WTC11 (cell line): ENCODE measurements around the gene ENPP6. TPM values are rescaled to one million over a fixed set of nuclear protein-coding genes. Genes with fewer than 3 reads are reported as not detected.
A peak's percentile ranks its signal among the peaks of the same experiment; 100 is the strongest.
"Not testable (repeated sequence)": the region's sequence is repeated elsewhere in the genome, so short reads cannot be mapped to it uniquely, and the experiment has no call there.

Experiments used
- ATAC-seq: fragments of 200-7000 bp; cut with Tn5 transposase; 2 replicates; pipeline ENCODE4 v1.10.0; 2021; ENCODE audit warnings: mild to moderate bottlenecking, moderate library complexity
- CTCF ChIA-PET: fragments of 300-600 bp; sonication (Branson Sonifier 250); formaldehyde crosslinking; loops from one replicate; lab custom pipeline; 2021; ENCODE audit warnings: antibody characterized with exemption; lab: Charles Lee
- POLR2A ChIA-PET: fragments of 350-600 bp; sonication (Branson Sonifier 250); formaldehyde crosslinking; loops from one replicate; lab custom pipeline; 2021; ENCODE audit warnings: antibody characterized with exemption; lab: Charles Lee
- DNase-seq: peaks from one replicate; pipeline ENCODE4 v3.0.0; 2021; ENCODE audit warnings: low spot score
- H3K27ac Mint-ChIP-seq: 2 replicates; pipeline ENCODE4 v1.8.0; 2021; ENCODE audit warnings: mixed read lengths
- H3K27me3 Mint-ChIP-seq: 2 replicates; pipeline ENCODE4 v1.8.0; 2021; ENCODE audit warnings: low read depth, mild to moderate bottlenecking, moderate library complexity, mixed read lengths
- H3K36me3 Mint-ChIP-seq: 2 replicates; pipeline ENCODE4 v1.8.0; 2021; ENCODE audit warnings: mixed read lengths
- H3K4me1 Mint-ChIP-seq: 2 replicates; pipeline ENCODE4 v1.8.0; 2022; ENCODE audit warnings: mixed read lengths
- H3K4me3 Mint-ChIP-seq: 2 replicates; pipeline ENCODE4 v1.8.0; 2021; ENCODE audit warnings: mild to moderate bottlenecking, moderate library complexity, mixed read lengths
- H3K9me3 Mint-ChIP-seq: 2 replicates; pipeline ENCODE4 v1.8.0; 2021; ENCODE audit warnings: mixed read lengths
- ATF1 ChIP-seq: sonication (generic); formaldehyde crosslinking; IDR thresholded peaks from 2 replicates; pipeline ENCODE4 v1.8.1; 2023; ENCODE audit warnings: mild to moderate bottlenecking, moderate library complexity, missing genetic modification reagents
- CREM ChIP-seq: sonication (generic); formaldehyde crosslinking; IDR thresholded peaks from 2 replicates; pipeline ENCODE4 v1.8.1; 2022; ENCODE audit warnings: mild to moderate bottlenecking, missing genetic modification reagents, moderate library complexity
- CTCF ChIP-seq: fragments of 200-600 bp; IDR thresholded peaks from 2 replicates; pipeline ENCODE4 v1.8.0; 2022; ENCODE audit warnings: antibody characterized with exemption
- ESRRA ChIP-seq: sonication (generic); formaldehyde crosslinking; IDR thresholded peaks from 2 replicates; pipeline ENCODE4 v1.8.1; 2022; ENCODE audit warnings: mild to moderate bottlenecking, missing genetic modification reagents, borderline replicate concordance
- HMGA2 ChIP-seq: fragments of 250-450 bp; sonication (Bioruptor Pico); IDR thresholded peaks from 2 replicates; pipeline ENCODE4 v1.4.0; 2021; ENCODE audit warnings: mild to moderate bottlenecking, moderate library complexity
- IRF1 ChIP-seq: sonication (generic); formaldehyde crosslinking; IDR thresholded peaks from 2 replicates; pipeline ENCODE4 v1.8.0; 2023; ENCODE audit warnings: missing genetic modification reagents
- MAX ChIP-seq: sonication (generic); formaldehyde crosslinking; IDR thresholded peaks from 2 replicates; pipeline ENCODE4 v1.8.0; 2022; ENCODE audit warnings: mild to moderate bottlenecking, missing genetic modification reagents
- NR2C2 ChIP-seq: sonication (generic); formaldehyde crosslinking; IDR thresholded peaks from 2 replicates; pipeline ENCODE4 v1.8.0; 2022; ENCODE audit warnings: mild to moderate bottlenecking, missing genetic modification reagents
- TCF7 ChIP-seq: sonication (generic); formaldehyde crosslinking; IDR thresholded peaks from 2 replicates; pipeline ENCODE4 v1.8.0; 2022; ENCODE audit warnings: mild to moderate bottlenecking, low read depth, missing genetic modification reagents, moderate library complexity
- ZNF232 ChIP-seq: sonication (generic); formaldehyde crosslinking; IDR thresholded peaks from 2 replicates; pipeline ENCODE4 v1.8.0; 2022; ENCODE audit warnings: mild to moderate bottlenecking, missing genetic modification reagents
- ZNF317 ChIP-seq: sonication (generic); formaldehyde crosslinking; IDR thresholded peaks from 2 replicates; pipeline ENCODE4 v1.8.1; 2023; ENCODE audit warnings: low read depth, mild to moderate bottlenecking, moderate library complexity, missing genetic modification reagents, borderline replicate concordance
- total RNA-seq: library from RNA; stranded (reverse); gene quantifications from 3 replicates; pipeline ENCODE4 v1.2.3, GENCODE V29; 2021

ENPP6 gene
- total RNA-seq, 1 experiment from 2014 or later = 0.09 TPM

- peak; percentile 92 for ATAC-seq
- peak; percentile 68 for DNase-seq
- TF ChIP-seq CTCF (peak; percentile 42), ATF1 (CRISPR knock-in tag) (no peak)
- H3K4me3 Mint-ChIP-seq = no peak overlapping the region
- ChIA-PET CTCF (interaction anchor here (0.5 to 1.9 kb wide), 11 partner anchors 10 to 216 kb away, joined by 3 to 8 read pairs (median 4); no protein-coding TSS in a partner anchor), POLR2A (no interaction called here)
- peaks cover 12% of the 10 kb centered on the region for H3K9me3 Mint-ChIP-seq
- peaks cover 10% of the 10 kb centered on the region for H3K36me3 Mint-ChIP-seq
- peaks cover 10% of the 10 kb centered on the region for H3K4me1 Mint-ChIP-seq
- no peak overlapping the region for H3K27ac Mint-ChIP-seq
- H3K27me3 Mint-ChIP-seq = peaks cover 5% of the 10 kb centered on the region; the same call in 1 of the 2 replicates
Measured at GRCh38 chr4:184143770-184144564, 73.7 kb downstream of the ENPP6 start.

- Mint-ChIP-seq H3K27me3 (peaks cover 5% of the 10 kb centered on the region; the same call in 1 of the 2 replicates), H3K36me3 (peaks cover 17% of the 10 kb centered on the region), H3K27ac (no peak overlapping the region), H3K4me3 (no peak overlapping the region), H3K9me3 (peaks cover 25% of the 10 kb centered on the region), H3K4me1 (peaks cover 2% of the 10 kb centered on the region; the same call in 1 of the 2 replicates)
- POLR2A ChIA-PET = no interaction called here
- ATAC-seq (no peak), DNase-seq (no peak)
- no peak for TF ChIP-seq TCF7 (CRISPR knock-in tag)
- no peak for TF ChIP-seq CREM
- no peak for TF ChIP-seq ESRRA (CRISPR knock-in tag)
- CTCF ChIA-PET = interaction anchor here (1.2 to 1.7 kb wide), 2 partner anchors 14 to 25 kb away, joined by 4 to 5 read pairs; no protein-coding TSS in a partner anchor
Measured at GRCh38 chr4:184142121-184143000, 75.3 kb downstream of the ENPP6 start.

- H3K4me3 Mint-ChIP-seq, CTCF ChIA-PET: not testable (repeated sequence)
Measured at GRCh38 chr4:184140901-184141300, 76.8 kb downstream of the ENPP6 start.

GRCh38 chr4:184136525-184136924 lies 81.1 kb downstream of the ENPP6 start:
- no peak for ATAC-seq
- Mint-ChIP-seq H3K36me3 (peaks cover 25% of the 10 kb centered on the region), H3K27ac (no peak overlapping the region), H3K27me3 (0 out of 2 replicates have a peak, but pooled peaks cover 2% of the 10 kb centered on the region), H3K4me1 (no peaks in the 10 kb centered on the region), H3K4me3 (no peak overlapping the region), H3K9me3 (peaks cover 52% of the 10 kb centered on the region)
- DNase-seq = no peak
- ChIA-PET CTCF (no interaction called here), POLR2A (no interaction called here)
- TF ChIP-seq IRF1 (CRISPR knock-in tag) (no peak), MAX (CRISPR knock-in tag) (no peak), ZNF232 (CRISPR knock-in tag) (no peak), NR2C2 (CRISPR knock-in tag) (no peak), HMGA2 (no peak), ZNF317 (CRISPR knock-in tag) (peak; percentile 96)

More at GRCh38 chr4:184140901-184141300, 76.8 kb downstream of the ENPP6 start:
- peaks cover 39% of the 10 kb centered on the region for H3K9me3 Mint-ChIP-seq
- H3K4me1 Mint-ChIP-seq, ATAC-seq, H3K27ac Mint-ChIP-seq, DNase-seq, POLR2A ChIA-PET, H3K27me3 Mint-ChIP-seq: not testable (repeated sequence)
- H3K36me3 Mint-ChIP-seq = peaks cover 26% of the 10 kb centered on the region
